RWPE1 (cell line): ENCODE data around the gene MYL7.
A peak's percentile ranks its signal among the peaks of the same experiment; 100 is the strongest.

Experiments used
- CTCF ChIA-PET: fragments of 350-600 bp; sonication (Branson Sonifier 250); formaldehyde crosslinking; extraction: SDS; loops from one replicate; lab custom pipeline; 2021; lab: Yijun Ruan, JAX
- POLR2A ChIA-PET: fragments of 400-600 bp; formaldehyde crosslinking; extraction: SDS; loops from one replicate; lab custom pipeline; 2020; ENCODE audit warnings: antibody characterized with exemption; ENCODE audit not compliant: low non-redundant PET; lab: Yijun Ruan, JAX
- DNase-seq: peaks from one replicate; pipeline ENCODE4 v3.0.0; 2012; ENCODE audit warnings: low spot score
- H3K27ac ChIP-seq: fragments of 450-650 bp; 2 replicates; pipeline ENCODE4 v1.5.1; 2017
- TF ChIP-seq, protein P1 (sequence below): fragments of 450-650 bp; conservative IDR thresholded peaks from 2 replicates; pipeline ENCODE4 v1.5.1; 2017; ENCODE audit warnings: low read depth, mild to moderate bottlenecking

MYL7 gene

GRCh38 chr7:44186736-44187135 lies 45.6 kb upstream of the MYL7 start:
- TF ChIP-seq, protein P1, sequence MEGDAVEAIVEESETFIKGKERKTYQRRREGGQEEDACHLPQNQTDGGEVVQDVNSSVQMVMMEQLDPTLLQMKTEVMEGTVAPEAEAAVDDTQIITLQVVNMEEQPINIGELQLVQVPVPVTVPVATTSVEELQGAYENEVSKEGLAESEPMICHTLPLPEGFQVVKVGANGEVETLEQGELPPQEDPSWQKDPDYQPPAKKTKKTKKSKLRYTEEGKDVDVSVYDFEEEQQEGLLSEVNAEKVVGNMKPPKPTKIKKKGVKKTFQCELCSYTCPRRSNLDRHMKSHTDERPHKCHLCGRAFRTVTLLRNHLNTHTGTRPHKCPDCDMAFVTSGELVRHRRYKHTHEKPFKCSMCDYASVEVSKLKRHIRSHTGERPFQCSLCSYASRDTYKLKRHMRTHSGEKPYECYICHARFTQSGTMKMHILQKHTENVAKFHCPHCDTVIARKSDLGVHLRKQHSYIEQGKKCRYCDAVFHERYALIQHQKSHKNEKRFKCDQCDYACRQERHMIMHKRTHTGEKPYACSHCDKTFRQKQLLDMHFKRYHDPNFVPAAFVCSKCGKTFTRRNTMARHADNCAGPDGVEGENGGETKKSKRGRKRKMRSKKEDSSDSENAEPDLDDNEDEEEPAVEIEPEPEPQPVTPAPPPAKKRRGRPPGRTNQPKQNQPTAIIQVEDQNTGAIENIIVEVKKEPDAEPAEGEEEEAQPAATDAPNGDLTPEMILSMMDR: no peak
- ChIA-PET POLR2A (no interaction called here), CTCF (no interaction called here)
- DNase-seq: no peak
- no peak overlapping the region for H3K27ac ChIP-seq

DNA sequence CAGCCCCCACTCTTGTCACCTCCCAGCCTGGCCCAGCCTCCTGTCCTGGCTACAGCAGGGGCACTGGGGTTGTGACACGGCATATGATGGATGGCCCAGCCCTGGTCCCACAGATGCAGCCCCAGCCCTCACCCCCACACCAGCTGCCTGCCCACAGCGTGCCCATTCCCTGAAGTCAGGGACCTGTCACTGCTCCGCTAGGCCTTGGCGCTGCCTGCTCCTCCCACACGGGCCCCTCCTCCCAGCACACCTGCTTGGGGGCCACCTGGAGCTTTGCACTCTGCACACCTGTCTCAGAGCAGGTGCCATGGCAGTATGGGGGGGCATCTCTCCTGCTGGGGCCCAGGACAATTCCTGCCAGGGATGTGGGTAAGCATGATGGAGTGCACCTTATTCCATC lies 44.6 kb upstream of the MYL7 start:
- CTCF ChIA-PET: no interaction called here
- no peak for DNase-seq
- POLR2A ChIA-PET: no interaction called here
- TF ChIP-seq, protein P1: no peak
- peak overlapping the region; percentile 66 for H3K27ac ChIP-seq

- POLR2A ChIA-PET: no interaction called here
- TF ChIP-seq, protein P1: no peak
- peak overlapping the region; percentile 70 for H3K27ac ChIP-seq
- DNase-seq: no peak
- CTCF ChIA-PET: no interaction called here
These were observed 43.8 kb upstream of the MYL7 start for GRCh38 chr7:44184873-44185446.

DNA sequence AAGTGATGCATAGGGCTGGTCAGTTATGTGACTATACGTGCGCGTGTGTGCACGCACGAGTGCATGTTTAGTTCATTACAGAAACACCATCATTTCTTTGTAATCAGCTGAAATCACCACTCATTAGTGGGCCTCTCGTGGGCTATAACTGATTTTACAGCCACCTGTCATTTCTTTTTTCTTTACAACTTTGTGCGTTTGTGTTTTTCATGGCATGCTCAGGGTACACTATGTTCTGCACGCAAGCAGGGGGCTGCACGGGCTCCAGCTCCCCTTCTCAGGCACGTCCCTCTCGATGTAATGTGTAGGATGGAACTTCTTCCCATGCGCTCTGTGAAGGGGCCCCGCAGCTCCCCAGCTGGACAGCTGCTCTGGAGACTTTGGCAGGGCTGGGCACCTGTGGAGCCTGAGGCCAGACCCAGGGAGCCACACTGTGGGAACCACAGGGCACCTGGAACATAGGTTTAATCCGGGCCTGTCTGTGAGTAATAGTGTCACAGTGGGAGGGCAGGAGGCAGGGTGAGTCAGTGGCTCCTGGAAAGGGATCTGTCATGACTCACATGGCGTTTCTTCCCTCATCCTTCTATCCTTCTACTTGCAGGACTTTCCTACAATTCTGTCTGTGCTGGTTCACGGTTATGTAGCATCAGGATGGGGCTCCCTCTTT lies 43.2 kb upstream of the MYL7 start:
- DNase-seq: peak; percentile 95
- H3K27ac ChIP-seq: peak overlapping the region; percentile 70
- POLR2A ChIA-PET: no interaction called here
- CTCF ChIA-PET: no interaction called here
- TF ChIP-seq, protein P1: no peak

DNA sequence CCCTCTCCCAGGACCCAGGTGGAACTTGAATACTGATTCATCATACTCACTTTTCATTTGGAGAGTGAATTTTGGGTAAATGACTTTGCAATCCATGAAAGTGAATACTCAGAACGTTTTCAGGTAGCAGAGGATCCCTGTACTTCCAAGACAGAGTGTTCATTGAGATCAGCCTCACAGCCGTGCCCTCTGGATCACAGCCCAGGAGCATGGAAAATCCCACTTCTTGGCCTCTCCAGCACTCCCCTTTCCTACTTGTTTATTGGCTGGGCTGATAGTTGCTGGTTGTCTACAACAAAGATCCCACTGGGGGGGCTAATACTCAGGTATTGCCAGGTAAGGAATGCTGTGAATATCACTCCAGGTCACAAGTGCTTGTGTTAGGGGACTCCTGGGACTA lies 42.3 kb upstream of the MYL7 start:
- POLR2A ChIA-PET: no interaction called here
- CTCF ChIA-PET: no interaction called here

DNA sequence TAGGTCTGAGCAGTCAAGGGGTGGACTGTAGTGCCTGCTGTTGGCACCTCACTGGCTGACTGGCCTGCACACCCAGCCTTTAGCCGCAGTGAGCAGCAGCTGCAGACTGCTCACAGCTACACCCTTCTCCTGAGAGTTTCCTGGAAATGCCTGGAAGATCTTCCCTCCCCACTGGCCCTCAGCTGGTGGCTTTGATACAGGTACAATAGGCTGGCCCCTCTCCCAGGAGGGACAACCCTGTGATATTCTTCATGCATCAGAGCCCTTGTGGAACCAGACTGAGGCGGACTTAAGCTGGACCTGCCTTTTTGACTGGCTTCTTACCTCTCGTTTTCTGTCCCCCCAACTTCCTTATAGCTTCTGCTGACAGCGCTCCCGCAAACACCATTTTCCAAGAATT lies 41.7 kb upstream of the MYL7 start:
- ChIA-PET POLR2A (no interaction called here), CTCF (no interaction called here)
- H3K27ac ChIP-seq: no peak overlapping the region
- DNase-seq: no peak
- TF ChIP-seq, protein P1: no peak

More for the DNA sequence above, 42.3 kb upstream of the MYL7 start:
- no peak overlapping the region for H3K27ac ChIP-seq
- TF ChIP-seq, protein P1: no peak
- no peak for DNase-seq
